ENCODE results near the gene EGLN1. TPM values are rescaled to one million over a fixed set of nuclear protein-coding genes. Genes with fewer than 3 reads are reported as not detected.

The EGLN1 gene
- total and polyA plus RNA-seq, 4 donors, result 4.5 to 45.1 (median 16.3) TPM

GRCh38 chr1:231383159-231383860, 38.8 kb downstream of the EGLN1 start:
- H3K9ac ChIP-seq (ENCODE audit: insufficient read depth in 1 of 2, low read length in 2 of 2), result no peak overlapping the region
- H3K27me3 ChIP-seq (ENCODE audit: control insufficient read depth in 3 of 3, insufficient read depth in 3 of 3, low read length in 2 of 3), result no peaks in the 10 kb centered on the region
- peak; percentile 25 for ATAC-seq (ENCODE audit: insufficient read depth, low FRiP score)
- peaks cover 0 to 55% (median 6%) of the 10 kb centered on the region in 5 donors for H3K4me1 ChIP-seq (ENCODE audit: control insufficient read depth in 5 of 5, insufficient read depth in 5 of 5, low read length in 5 of 5)
- TF ChIP-seq, protein P1, sequence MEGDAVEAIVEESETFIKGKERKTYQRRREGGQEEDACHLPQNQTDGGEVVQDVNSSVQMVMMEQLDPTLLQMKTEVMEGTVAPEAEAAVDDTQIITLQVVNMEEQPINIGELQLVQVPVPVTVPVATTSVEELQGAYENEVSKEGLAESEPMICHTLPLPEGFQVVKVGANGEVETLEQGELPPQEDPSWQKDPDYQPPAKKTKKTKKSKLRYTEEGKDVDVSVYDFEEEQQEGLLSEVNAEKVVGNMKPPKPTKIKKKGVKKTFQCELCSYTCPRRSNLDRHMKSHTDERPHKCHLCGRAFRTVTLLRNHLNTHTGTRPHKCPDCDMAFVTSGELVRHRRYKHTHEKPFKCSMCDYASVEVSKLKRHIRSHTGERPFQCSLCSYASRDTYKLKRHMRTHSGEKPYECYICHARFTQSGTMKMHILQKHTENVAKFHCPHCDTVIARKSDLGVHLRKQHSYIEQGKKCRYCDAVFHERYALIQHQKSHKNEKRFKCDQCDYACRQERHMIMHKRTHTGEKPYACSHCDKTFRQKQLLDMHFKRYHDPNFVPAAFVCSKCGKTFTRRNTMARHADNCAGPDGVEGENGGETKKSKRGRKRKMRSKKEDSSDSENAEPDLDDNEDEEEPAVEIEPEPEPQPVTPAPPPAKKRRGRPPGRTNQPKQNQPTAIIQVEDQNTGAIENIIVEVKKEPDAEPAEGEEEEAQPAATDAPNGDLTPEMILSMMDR (IDR thresholded peaks at IDR 0.05; ENCODE audit: control extremely low read depth, extremely low read depth), result no peak
- H3K36me3 ChIP-seq (ENCODE audit: control insufficient read depth in 4 of 4, insufficient read depth in 4 of 4, low read length in 4 of 4), result no peaks in the 10 kb centered on the region
- no peaks in the 10 kb centered on the region for H3K9me3 ChIP-seq (ENCODE audit: control insufficient read depth in 4 of 4, insufficient read depth in 3 of 4, low read length in 3 of 4)
- WGBS, 2 donors, result 73 to 79% methylated on average over 5 of the region's 5 CpGs
- no peak for DNase-seq
- H3K4me3 ChIP-seq, result no peak overlapping the region
- peak overlapping the region in 1 of 2 donors; percentile 30 for H3K27ac ChIP-seq (ENCODE audit: low read depth in 1 of 2, low read length in 1 of 2)

GRCh38 chr1:231382426-231382825, 39.7 kb downstream of the EGLN1 start:
- no peak overlapping the region for H3K4me3 ChIP-seq
- WGBS, 2 donors, result 96 to 100% methylated on average over 3 of the region's 3 CpGs
- ATAC-seq (ENCODE audit: insufficient read depth, low FRiP score) (no peak), DNase-seq (no peak)
- H3K9ac ChIP-seq (ENCODE audit: insufficient read depth in 1 of 2, low read length in 2 of 2), result no peak overlapping the region
- no peaks in the 10 kb centered on the region for H3K9me3 ChIP-seq (ENCODE audit: control insufficient read depth in 4 of 4, insufficient read depth in 3 of 4, low read length in 3 of 4)
- H3K4me1 ChIP-seq (ENCODE audit: control insufficient read depth in 5 of 5, insufficient read depth in 5 of 5, low read length in 5 of 5), result peaks cover 0 to 54% (median 5%) of the 10 kb centered on the region in 5 donors
- TF ChIP-seq, protein P1 (IDR thresholded peaks at IDR 0.05; ENCODE audit: control extremely low read depth, extremely low read depth), result no peak
- H3K27ac ChIP-seq (ENCODE audit: low read depth in 1 of 2, low read length in 1 of 2), result no peak overlapping the region
- no peaks in the 10 kb centered on the region for H3K27me3 ChIP-seq (ENCODE audit: control insufficient read depth in 3 of 3, insufficient read depth in 3 of 3, low read length in 2 of 3)
- no peaks in the 10 kb centered on the region for H3K36me3 ChIP-seq (ENCODE audit: control insufficient read depth in 4 of 4, insufficient read depth in 4 of 4, low read length in 4 of 4)

- 65 to 74% methylated on average over 2 of the region's 2 CpGs for WGBS, 2 donors
- H3K4me3 ChIP-seq, result no peak overlapping the region
- DNase-seq, result no peak
- H3K9ac ChIP-seq (ENCODE audit: insufficient read depth in 1 of 2, low read length in 2 of 2), result no peak overlapping the region
- TF ChIP-seq, protein P1 (IDR thresholded peaks at IDR 0.05; ENCODE audit: control extremely low read depth, extremely low read depth), result no peak
- no peak overlapping the region for H3K27ac ChIP-seq (ENCODE audit: low read depth in 1 of 2, low read length in 1 of 2)
- H3K9me3 ChIP-seq (ENCODE audit: control insufficient read depth in 4 of 4, insufficient read depth in 3 of 4, low read length in 3 of 4), result no peaks in the 10 kb centered on the region
- no peaks in the 10 kb centered on the region for H3K36me3 ChIP-seq (ENCODE audit: control insufficient read depth in 4 of 4, insufficient read depth in 4 of 4, low read length in 4 of 4)
- no peaks in the 10 kb centered on the region for H3K27me3 ChIP-seq (ENCODE audit: control insufficient read depth in 3 of 3, insufficient read depth in 3 of 3, low read length in 2 of 3)
- peaks cover 0 to 61% (median 5%) of the 10 kb centered on the region in 5 donors for H3K4me1 ChIP-seq (ENCODE audit: control insufficient read depth in 5 of 5, insufficient read depth in 5 of 5, low read length in 5 of 5)
- no peak for ATAC-seq (ENCODE audit: insufficient read depth, low FRiP score)
These were observed 40.4 kb downstream of the EGLN1 start for GRCh38 chr1:231381729-231382128.

Data from lung (tissue), 12 donors.